Head of caudate nucleus (tissue), 42 donors: Measurements from ENCODE around the gene LIMS1.
A peak's percentile ranks its signal among the peaks of the same experiment; 100 is the strongest.
"Not testable (repeated sequence)": the region's sequence is repeated elsewhere in the genome, so short reads cannot be mapped to it uniquely, and the experiment has no call there.

Experiments
- DNase-seq, 42 donors: peaks; one replicate each; pipeline versions ENCODE4 v3.0.0 to v3.0.0-alpha.2; 2020 to 2021; ENCODE audit warnings: mixed read lengths in 7 of 42
- intact Hi-C: fragments of 100-400 bp; cut with DNase I; formaldehyde crosslinking; loops from one replicate; pipeline ENCODE4 v1.15.0; 2022

The LIMS1 gene

DNA sequence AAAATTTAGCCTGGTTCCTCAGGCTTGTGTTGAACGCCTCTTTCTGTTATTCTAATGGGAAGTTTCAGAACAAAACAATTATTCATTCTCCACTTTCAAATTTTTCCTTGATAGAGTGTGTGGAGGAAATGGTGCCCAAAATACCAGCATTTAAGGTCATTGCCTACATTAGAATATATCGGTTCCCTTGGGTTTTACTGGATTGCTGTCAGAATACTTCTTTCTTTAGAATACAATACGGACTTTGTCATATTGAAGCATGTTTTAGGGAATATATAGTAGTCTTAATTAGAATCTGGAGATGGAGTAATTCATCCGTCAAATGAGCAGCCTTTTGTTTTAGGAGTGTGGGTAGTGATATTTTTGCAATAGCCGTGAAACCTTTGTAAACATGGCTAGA lies 13.3 kb downstream of the LIMS1 start:
- no peak for DNase-seq
- intact Hi-C loops, result no loop called here

DNA sequence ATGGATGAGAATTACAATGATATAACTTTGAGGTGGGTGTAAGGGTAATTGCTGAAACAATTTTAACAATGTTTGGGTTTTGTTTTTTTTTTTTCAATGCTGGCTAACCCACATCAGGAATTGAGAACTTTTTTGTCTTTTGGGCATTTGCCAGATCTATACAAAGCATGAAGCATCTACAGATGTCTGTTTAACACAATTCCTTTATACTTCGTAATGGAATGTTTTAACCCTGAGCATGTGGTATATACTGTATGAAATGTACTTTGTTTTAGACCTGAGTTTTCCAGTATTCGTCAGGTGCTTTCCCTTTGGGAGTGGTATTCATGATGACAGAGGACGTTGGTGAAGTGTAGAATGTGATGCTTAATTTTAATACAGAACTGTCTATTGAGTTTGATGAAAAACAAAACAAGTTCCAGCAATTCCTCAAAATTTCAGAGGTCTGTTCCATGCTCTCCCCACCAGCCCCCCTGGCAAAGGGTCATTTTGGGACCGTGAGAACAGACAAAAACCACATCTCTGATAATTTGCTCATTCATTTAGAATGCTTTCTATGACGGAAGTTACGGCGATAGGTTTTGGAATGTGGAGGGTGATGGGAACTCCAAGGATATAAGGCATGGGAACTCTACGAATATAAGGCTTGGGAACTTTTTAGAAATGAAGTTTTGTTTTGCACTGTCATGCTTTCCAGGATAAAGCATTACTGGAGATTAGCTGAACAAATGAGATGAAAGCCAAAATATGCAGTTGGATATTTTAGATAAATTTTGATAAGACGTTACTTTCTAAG lies 14.1 kb downstream of the LIMS1 start:
- DNase-seq, result no peak
- intact Hi-C loops, result no loop called here

DNA sequence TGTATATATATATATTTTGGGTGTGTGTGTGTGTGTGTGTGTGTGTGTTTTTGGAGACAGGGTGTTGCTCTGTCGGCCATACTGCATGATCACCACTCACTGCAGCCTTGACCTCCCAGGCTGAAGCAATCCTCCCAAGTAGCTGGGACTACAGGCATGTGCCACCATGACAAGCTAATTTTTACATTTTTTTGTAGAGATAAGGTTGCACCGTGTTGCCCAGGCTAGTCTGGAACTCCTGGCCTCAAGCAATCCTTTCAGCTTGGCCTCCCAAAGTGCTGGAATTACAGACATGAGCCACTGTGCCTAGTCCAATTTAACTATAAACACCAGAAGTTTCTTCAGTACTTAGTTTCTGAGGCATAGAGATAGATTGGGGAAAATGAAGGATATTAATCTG lies 18.3 kb downstream of the LIMS1 start:
- DNase-seq, result peak in 1 of 42 donors; percentile 21
- intact Hi-C loops, result no loop called here

DNA sequence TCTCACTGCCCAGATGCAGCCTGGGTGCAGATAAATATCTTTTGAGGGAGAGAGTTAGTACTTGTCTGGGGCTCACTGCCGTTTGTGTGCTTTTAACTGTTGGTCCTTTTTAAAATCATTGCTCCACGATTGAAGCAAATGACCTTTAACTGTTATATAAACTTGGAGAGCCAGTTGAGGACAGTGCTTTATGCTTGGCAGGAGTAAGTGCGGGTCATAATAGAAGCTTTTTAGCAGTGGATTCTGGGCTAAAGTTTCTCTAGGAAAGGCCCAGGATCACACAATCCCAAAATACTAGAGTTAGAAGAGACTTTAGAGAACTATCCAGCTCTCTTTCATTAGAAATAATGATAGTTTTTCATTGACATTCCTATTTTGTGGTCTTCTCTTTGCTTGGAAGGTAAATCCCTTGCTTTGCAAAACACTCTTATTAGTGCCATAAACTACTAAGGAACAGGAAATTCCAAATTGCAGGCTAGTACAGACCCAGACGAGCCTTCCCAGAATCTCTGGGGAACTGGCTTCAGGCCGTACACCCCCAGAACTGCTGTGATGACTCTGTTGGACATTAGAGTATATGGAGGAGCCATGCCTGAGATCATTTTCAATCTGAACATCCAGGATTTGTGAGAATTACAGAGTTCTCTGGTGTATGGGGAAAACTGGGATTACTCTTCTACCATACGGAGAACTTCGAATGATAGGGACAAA lies 19.1 kb downstream of the LIMS1 start:
- peak in 2 of 42 donors; percentile 18 to 34 for DNase-seq
- intact Hi-C loops, result no loop called here

DNA sequence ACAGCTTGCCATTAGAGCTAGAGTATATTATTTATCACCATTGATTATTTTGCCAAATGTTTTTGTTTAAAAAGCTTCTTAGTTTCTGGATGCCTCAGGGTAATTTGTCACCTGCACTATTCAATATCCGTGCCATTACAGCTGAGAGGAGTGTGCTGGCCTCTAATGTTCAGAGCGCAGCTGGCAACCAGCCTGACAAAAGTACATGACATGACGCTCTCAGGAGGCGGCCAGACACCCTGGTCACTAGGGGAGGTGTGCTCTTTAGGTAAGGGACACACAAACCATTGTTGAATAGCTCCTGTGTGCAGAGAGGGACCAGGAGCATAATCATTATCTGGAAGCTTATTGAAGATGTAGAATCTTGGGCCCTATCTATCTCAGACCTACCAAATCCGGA lies 20.3 kb downstream of the LIMS1 start:
- DNase-seq, result peak in 1 of 42 donors; percentile 13
- intact Hi-C loops, result no loop called here

DNA sequence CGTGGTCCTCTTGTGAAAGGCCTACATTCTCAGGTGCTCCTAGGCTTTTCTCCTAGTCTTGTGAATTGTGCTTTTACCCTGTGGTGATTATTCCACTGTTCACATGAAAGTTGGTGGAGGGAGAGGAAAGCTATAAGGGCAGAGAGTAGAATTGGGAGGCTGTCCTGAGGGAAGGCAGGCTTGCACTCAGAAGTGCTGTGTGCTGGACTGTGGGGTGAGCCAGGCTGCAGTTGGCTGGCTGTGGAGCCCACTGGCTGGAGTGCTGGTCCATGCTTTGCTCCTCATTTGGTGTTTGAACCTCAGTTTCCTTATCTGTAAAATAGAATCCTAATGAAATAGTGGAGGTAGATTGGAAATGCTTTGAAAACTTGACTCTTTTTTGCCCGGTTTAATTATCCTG lies 21.3 kb downstream of the LIMS1 start:
- intact Hi-C loops, result no loop called here
- no peak for DNase-seq

DNA sequence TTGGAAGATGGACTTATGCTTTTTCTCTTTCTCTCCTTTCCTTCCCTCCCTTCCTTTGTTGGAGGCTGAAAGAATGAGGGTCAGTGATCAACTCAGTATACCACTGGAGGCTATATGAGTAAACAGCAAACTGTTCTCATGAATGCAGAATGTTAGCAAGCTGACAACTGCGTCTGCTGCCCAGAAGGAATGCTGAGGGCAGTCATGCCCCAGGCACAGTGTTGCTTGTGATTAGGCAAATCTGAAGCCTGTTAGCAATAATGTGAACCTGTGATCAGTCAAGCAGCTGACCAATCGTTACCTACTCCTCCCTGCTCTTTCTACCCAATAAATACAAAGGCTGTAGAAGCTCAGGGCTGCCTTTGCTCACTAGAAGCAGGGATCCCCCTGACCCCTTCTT lies 22.3 kb downstream of the LIMS1 start:
- DNase-seq, result peak in 1 of 42 donors; percentile 9
- intact Hi-C loops, result not testable (repeated sequence)

DNA sequence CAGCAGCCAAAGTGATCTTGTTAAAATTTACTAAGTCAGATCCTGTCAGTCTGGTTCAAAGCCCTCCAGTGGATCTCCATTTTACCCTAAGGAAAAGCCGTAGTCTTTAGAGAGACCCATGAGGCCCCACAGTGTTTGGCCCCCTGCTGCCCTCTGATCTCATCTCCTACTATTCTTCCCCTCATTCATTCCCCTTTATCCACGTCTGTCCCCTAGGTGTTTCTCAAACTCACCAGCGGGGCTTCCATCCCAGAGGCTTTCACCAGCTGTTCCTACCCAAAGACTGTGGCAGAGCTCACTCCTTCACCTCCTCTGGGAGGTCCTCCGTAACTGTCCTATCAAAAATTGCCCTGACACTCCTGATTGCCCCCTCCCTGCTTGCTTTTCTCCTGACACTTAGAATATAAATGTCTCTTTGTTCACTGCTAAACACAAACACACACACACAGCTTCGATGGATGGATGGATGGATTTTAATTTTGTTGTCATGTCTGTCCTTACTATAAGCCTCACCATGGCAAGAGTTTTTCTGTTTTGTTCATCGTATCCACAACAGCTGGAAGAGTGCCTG lies 26.1 kb downstream of the LIMS1 start:
- peak in 8 of 42 donors; percentile 8 to 40 (median 24) for DNase-seq
- intact Hi-C loops, result no loop called here

DNA sequence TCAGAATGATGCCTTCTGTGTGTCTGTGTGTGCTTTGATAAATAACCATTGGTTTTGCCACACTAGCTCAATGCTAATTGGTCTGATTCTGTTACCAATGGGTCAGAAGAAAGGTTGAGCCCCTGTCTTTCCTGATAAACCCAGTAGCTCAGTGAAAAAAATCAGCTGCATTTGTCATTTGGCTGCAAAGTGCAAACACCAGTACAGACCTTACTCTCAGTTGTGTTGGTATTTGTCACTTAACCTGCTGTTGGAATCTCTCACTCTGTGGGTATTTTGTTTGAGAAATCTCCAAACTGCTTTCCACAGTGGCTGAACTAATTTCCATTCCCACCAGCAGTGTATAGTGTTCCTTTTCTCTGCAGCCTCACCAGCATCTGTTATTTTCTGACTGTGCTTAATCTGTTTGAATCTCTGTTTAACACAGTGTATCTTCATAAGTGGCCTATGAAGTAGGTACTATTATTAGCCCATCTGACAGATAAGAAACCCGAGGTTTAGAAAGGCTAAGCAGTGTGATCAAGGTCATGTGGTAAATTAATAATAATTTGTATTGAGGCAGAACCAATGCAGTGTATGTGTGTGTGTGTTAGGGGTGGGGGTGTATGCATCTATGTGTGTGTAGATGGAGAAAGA lies 26.7 kb downstream of the LIMS1 start:
- intact Hi-C loops, result no loop called here
- no peak for DNase-seq

DNA sequence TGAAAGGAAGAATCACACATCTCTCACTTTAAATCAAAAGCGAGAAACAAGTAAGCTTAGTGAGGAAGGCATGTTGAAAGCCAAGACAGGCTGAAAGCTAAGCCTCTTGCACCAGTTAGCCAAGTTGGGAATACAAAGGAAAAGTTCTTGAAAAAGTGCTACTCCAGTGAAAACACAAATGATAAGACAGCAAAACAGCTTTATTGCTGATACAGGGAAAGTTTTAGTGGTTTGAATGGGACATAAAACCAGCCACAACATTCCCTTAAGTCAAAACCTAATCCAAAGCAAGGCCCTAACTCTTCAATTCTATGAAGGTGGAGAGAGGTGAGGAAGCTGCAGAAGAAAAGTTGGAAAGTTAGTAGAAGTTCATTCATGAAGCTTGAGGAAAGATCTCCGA lies 28.0 kb downstream of the LIMS1 start:
- intact Hi-C loops, result no loop called here
- no peak for DNase-seq

DNA sequence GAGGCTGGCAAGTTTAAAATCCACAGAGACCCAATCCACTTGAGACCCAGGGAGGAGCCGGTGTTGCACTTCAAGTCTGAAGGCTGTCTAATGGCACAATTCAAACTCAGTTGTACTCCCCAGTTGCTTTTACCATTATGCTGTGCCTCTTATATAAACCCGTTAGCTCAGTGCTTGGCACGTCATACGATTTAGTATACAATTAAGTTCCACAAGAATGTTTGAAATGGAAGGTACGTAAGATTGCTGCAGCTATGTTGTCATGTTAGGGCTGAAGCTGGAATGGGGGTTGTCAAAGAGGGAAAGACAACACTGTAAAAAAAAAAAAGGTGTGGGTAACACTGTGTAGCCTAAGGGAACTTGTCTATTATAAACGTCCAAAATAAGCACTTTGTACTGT lies 30.2 kb downstream of the LIMS1 start:
- intact Hi-C loops, result no loop called here
- peak in 1 of 42 donors; percentile 7 for DNase-seq

DNA sequence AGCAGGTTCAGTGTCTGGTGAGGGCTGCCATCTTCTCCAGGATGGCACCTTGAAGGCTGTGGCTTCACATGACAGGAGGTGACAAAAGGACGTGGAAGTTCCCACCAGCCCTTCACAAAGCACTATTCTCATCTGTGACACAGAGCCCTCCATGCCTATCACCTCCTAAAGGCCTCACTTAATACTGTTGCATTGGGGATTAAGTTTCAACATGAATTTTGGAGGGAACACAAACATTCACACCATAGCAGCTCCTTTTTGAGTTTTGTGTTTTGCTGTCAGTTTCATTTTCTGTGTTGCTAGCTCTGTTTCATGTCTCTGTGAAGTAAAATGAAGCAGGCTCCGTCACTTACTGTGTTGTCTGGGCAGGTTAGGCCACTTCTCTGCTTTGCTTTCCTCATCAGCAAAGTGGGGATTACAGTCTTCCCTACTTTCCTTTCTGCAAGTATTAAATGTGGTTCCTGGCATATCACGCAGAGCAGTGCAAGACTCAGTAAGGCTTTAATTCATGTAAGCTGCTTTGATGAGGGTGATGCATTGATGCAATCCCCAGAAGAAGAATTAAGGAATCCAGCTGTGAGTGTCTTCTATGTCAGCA lies 31.6 kb downstream of the LIMS1 start:
- intact Hi-C loops, result no loop called here
- peak in 1 of 42 donors; percentile 13 for DNase-seq

DNA sequence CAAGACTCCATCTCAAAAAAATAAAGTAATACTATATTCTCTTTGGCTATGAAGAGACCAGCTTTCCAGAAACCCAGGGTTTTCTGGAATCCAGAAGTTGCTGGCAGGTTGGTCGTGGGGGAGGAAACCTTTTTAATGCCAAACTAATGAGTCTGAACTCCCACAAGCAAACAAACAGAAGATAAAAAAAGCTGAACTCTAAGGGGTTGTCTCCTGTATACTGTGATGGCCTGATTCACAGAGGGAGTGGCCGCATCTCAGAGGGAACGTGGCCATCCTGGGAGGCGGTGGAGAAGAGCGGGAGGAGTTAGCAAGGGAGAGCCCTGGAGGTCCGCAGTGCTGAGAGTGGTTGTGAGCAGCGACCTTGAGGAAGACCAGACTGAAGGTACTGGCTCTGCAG lies 36.1 kb downstream of the LIMS1 start:
- intact Hi-C loops, result no loop called here

DNA sequence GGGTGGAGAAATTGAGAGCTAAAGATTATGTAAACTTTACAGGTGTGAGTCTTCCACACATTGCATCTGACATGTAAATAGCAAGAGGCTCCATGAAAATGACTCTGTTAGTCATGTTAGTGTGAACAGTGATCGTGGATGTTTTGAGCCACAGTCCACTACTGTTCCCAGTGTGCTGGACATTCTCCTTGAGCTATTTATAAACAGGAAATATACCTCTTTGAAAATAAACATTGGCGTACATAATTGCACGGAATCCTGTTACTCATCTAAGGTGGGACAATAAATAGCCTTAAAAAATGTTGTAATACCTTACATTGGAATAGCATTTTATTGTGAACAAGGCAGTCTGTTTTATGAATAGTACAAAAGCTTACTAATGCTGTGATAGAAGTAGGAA lies 37.0 kb downstream of the LIMS1 start:
- intact Hi-C loops, result no loop called here
- no peak for DNase-seq

More for the DNA sequence above, 36.1 kb downstream of the LIMS1 start:
- DNase-seq, result peak in 1 of 42 donors; percentile 31

DNA sequence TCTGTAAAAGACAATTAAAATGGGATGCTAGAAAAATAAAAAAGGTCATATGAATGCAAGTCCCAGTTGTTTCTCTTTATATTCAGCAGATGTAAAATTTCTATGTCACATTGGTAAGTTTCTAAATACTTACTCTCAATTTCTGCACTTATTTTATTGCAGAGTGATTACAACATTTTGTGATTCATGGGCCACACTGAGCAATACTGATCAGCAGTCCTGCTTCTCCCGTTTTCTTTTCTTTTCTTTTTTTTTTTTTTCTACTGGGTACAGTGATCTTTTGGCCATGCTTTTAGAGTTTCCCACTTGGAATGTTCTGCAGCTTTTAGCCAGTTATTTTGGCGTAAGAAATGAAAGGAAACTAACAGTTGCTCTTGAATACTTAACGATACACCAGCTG lies 38.8 kb downstream of the LIMS1 start:
- intact Hi-C loops, result no loop called here
- peak in 1 of 42 donors; percentile 34 for DNase-seq

DNA sequence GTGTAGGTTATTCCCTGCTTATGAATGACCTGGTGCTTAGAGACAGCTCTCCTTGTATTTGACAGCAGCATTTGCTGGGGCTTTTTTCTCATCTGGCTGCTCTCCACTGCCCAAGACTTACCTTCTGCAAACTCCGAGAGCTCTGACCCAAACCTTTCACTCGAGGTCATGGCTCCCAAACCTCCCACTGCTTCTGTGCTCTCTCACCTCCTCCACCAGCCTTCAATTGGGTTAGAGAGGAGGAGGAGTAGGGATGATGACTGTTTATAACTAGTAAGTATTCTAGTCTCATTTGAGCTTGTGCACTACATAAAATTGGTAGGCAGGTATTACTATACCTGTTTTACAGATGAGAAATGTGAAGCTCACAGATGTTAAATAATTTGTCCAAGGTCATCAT lies 40.1 kb downstream of the LIMS1 start:
- intact Hi-C loops, result no loop called here
- peak in 3 of 42 donors; percentile 31 to 55 (median 42) for DNase-seq

DNA sequence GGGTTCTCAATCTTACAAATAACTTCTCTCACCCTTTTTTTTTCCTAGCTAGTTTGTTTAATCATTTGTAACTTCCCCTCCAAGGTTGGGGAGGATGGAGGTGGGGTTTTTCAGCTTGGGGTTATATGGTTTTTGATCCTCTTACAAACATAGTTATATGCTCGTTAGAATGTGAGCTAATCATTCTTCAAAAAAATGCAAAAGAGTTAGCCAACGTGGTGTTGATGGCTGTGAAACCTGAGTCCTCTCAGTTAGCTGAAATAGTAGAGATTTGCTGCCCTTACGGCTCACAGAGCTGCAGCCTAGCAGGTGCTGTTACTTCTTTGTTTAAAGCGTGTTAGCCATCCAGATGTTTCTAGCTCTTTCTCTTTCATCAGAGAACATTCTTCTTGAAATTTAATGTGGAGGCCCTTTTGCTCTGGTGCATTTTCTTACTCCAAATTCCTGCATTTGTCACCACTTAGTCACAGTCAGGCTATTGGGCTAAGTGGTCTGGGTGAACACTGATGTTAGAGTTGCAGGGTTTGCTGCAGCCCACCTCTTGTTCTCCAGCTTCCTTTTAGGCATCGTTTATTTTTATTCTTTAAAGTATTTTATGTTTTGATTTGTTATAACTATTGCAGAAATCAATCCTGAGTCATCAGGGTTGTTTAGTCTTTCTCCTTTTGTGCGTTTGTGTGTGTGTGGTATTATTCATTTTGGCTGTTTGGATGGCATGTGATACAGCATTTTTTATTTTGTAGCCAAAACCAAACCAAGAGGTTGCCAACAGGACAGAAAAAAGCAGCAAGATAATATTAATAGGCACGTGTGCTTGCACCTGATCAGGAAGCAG lies 41.1 kb downstream of the LIMS1 start:
- intact Hi-C loops, result no loop called here
- no peak for DNase-seq

DNA sequence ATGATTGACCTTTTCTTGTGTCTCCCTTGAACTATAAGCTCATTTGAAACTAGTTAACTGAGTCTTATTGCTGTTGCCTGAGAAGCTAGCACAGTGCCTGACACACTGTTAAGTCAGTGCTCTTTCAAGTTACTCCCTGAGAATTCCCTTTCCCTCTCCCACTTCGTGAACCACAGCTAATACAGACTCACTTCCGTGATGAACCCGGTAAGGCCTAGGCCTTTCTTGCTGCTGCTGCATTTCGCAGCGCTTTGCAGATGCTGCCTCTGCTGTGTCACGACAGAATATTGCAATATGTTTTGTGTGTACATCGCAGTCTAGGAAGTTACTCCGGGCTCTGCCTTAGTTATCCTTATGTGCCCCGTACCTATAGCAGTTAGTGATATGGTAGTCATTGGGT lies 42.8 kb downstream of the LIMS1 start:
- no peak for DNase-seq

More for the DNA sequence above, 42.8 kb downstream of the LIMS1 start:
- intact Hi-C loops, result no loop called here
